ENCODE results near the gene DLG2. TPM values are rescaled to one million over a fixed set of nuclear protein-coding genes. Genes with fewer than 3 reads are reported as not detected.

Gene DLG2
- total RNA-seq, 4 donors from 2014 or later: 1.3 to 4.7 (median 2.4) TPM

- DNase-seq (no peak), ATAC-seq (no peak)
- Histone ChIP-seq H3K27me3 (no peaks in the 10 kb centered on the region), H3K4me1 (no peaks in the 10 kb centered on the region), H3K4me3 (no peak overlapping the region), H3K36me3 (no peaks in the 10 kb centered on the region), H3K27ac (no peak overlapping the region), H3K9me3 (no peaks in the 10 kb centered on the region)
- in situ Hi-C loops (cut with MboI; ENCODE audit: low sequenced_read_pairs in 4 of 4) (no loop called here), intact Hi-C loops (cut with DNase I; ENCODE audit: low total_unique reads) (no loop called here)
- TF ChIP-seq POLR2A (IDR thresholded peaks at IDR 0.05): no peak
- no peak for TF ChIP-seq CTCF (IDR thresholded peaks at IDR 0.05 in 4 of 5, conservative IDR thresholded peaks at IDR 0.05 in 1 of 5)
Measured at GRCh38 chr11:83954780-83955179, 1672.4 kb downstream of the DLG2 start.

- ATAC-seq: no peak
Measured at GRCh38 chr11:83951521-83951920, 1675.6 kb downstream of the DLG2 start.

DNA sequence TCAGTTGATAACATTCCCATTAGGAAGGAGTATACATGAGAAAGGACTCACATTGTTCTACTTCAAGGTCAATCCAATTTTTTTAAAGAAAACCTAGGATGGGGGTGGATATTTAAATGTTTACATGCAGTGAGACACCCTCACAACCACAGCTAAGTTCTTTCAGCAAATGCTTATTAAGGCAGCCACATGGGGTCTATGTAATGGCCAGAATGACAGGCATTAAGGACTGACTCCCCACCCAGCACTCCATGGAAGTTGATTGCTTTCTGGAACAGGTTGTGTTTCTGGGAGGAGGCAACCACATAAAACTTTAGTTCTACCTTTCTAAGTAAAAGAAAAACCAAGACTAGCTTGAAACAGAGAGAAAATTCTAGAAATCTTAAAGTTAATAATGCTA, 1678.9 kb downstream of the DLG2 start:
- intact Hi-C loops (cut with DNase I; ENCODE audit: low total_unique reads): no loop called here
- no peaks in the 10 kb centered on the region for H3K36me3 ChIP-seq
- H3K4me1 ChIP-seq: no peaks in the 10 kb centered on the region
- no peaks in the 10 kb centered on the region for H3K27me3 ChIP-seq
- no peak overlapping the region for H3K4me3 ChIP-seq
- ATAC-seq (no peak), DNase-seq (no peak)
- in situ Hi-C loops (cut with MboI; ENCODE audit: low sequenced_read_pairs in 4 of 4): no loop called here
- H3K9me3 ChIP-seq: no peaks in the 10 kb centered on the region
- no peak overlapping the region for H3K27ac ChIP-seq
- TF ChIP-seq POLR2A (IDR thresholded peaks at IDR 0.05) (no peak), CTCF (IDR thresholded peaks at IDR 0.05 in 4 of 5, conservative IDR thresholded peaks at IDR 0.05 in 1 of 5) (no peak)

More at GRCh38 chr11:83951521-83951920, 1675.6 kb downstream of the DLG2 start:
- no peak overlapping the region for H3K4me3 ChIP-seq
- intact Hi-C loops (cut with DNase I; ENCODE audit: low total_unique reads) (no loop called here), in situ Hi-C loops (cut with MboI; ENCODE audit: low sequenced_read_pairs in 4 of 4) (no loop called here)
- no peaks in the 10 kb centered on the region for H3K36me3 ChIP-seq
- H3K9me3 ChIP-seq: no peaks in the 10 kb centered on the region
- no peaks in the 10 kb centered on the region for H3K4me1 ChIP-seq
- H3K27ac ChIP-seq: no peak overlapping the region
- TF ChIP-seq POLR2A (IDR thresholded peaks at IDR 0.05) (no peak), CTCF (IDR thresholded peaks at IDR 0.05 in 4 of 5, conservative IDR thresholded peaks at IDR 0.05 in 1 of 5) (no peak)
- no peak for DNase-seq
- no peaks in the 10 kb centered on the region for H3K27me3 ChIP-seq

DNA sequence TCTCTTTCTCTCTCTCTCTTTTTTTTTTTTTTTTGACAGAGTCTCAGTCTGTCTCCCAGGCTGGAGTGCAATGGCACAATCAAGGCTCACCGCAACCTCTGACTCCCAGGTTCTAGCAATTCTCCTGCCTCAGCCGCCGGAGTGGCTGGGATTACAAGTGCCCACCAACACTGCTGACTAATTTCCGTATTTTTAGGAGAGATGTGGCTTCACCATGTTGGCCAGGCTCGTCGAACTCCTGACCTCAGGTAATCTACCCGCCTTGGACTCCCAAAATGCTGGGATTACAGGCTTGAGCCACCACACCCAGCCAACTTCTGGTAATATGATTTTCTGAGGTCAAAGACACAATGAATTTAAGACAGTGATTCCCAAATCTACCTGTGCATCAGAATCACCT, 1681.2 kb downstream of the DLG2 start:
- Histone ChIP-seq H3K4me3 (no peak overlapping the region), H3K27ac (no peak overlapping the region), H3K9me3 (no peaks in the 10 kb centered on the region), H3K4me1 (no peaks in the 10 kb centered on the region), H3K27me3 (no peaks in the 10 kb centered on the region), H3K36me3 (no peaks in the 10 kb centered on the region)
- in situ Hi-C loops (cut with MboI; ENCODE audit: low sequenced_read_pairs in 4 of 4): no loop called here
- intact Hi-C loops (cut with DNase I; ENCODE audit: low total_unique reads): no loop called here
- DNase-seq (no peak), ATAC-seq (no peak)
- TF ChIP-seq CTCF (IDR thresholded peaks at IDR 0.05 in 4 of 5, conservative IDR thresholded peaks at IDR 0.05 in 1 of 5) (no peak), POLR2A (IDR thresholded peaks at IDR 0.05) (no peak)

DNA sequence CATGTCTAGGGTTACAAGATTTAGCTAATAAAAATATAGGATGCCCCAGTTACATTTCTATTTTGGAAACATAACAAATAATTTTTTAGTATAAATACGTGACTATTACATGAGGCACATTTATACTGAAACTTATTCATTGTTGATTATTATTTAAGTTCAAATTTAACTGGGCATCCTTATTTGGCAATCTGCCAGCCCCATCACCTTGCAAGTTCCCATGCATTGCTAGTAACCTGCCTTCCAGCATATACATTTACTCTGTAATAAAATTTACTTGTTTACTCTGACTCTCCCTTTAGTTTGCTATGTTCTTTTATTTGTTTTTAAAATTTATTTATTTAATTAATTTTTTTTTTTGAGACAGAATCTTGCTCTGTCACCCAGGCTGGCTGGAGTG, 1686.1 kb downstream of the DLG2 start:
- ATAC-seq: no peak
- intact Hi-C loops (cut with DNase I; ENCODE audit: low total_unique reads): no loop called here
- in situ Hi-C loops (cut with MboI; ENCODE audit: low sequenced_read_pairs in 4 of 4): no loop called here

More for the DNA sequence above, 1686.1 kb downstream of the DLG2 start:
- H3K4me1 ChIP-seq: no peaks in the 10 kb centered on the region
- no peak overlapping the region for H3K27ac ChIP-seq
- H3K27me3 ChIP-seq: no peaks in the 10 kb centered on the region
- no peak for TF ChIP-seq CTCF (IDR thresholded peaks at IDR 0.05 in 4 of 5, conservative IDR thresholded peaks at IDR 0.05 in 1 of 5)
- TF ChIP-seq POLR2A (IDR thresholded peaks at IDR 0.05): no peak
- DNase-seq: no peak
- H3K9me3 ChIP-seq: no peaks in the 10 kb centered on the region
- no peaks in the 10 kb centered on the region for H3K36me3 ChIP-seq
- H3K4me3 ChIP-seq: no peak overlapping the region
